Measurements from ENCODE around the gene GNG4. TPM values are rescaled to one million over a fixed set of nuclear protein-coding genes. Genes with fewer than 3 reads are reported as not detected.

Gene GNG4
- total and polyA plus RNA-seq, 9 of the 15 experiments (the other 6 are each of a cell fraction or from before 2014, with no cell fraction given): 0.06 to 0.58 (median 0.08) TPM; not detected in 4

DNA sequence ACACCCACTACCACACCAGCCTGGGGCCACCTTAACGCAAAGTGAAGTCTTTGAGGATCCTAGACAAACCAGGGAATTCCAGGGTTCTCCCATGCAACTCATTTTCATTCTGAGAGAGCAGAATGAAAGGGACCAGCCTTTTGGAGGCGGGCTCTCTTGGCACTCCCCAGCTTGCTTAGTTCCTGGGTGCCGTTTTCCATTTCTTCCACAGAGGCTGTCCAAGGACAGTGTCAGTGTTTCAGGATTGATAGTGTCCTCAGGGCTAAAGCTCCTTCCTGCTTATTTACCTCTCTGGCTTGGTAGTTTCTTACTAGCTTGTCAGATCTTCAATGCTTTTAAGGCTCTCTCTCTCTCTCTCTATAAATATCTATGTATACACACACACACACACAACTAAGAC lies 30.1 kb upstream of the GNG4 start:
- intact Hi-C loops (cut with micrococcal nuclease) (no loop called here), in situ Hi-C loops (cut with MboI) (no loop called here)
- ChIA-PET CTCF (ENCODE audit: low intra/inter-chr PET ratio) (no interaction called here), POLR2A (no interaction called here)
- H3K79me2 ChIP-seq (ENCODE audit: control insufficient read depth, insufficient read depth, low read length): no peaks in the 10 kb centered on the region
- peaks cover 14 to 22% of the 10 kb centered on the region in 2 experiments; a peak in 4 of 5 replicates for H3K27me3 ChIP-seq (ENCODE audit: control insufficient read depth in 2 of 2, insufficient read depth in 2 of 2, low read length in 2 of 2)
- FAIRE-seq: no peak
- H3K4me1 ChIP-seq (replicated peaks in 1 of 2; ENCODE audit: control insufficient read depth in 2 of 2, insufficient read depth in 2 of 2, low read length in 2 of 2): no peaks in the 10 kb centered on the region
- no peak overlapping the region for H3K4me3 ChIP-seq
- TF ChIP-seq, protein P1, sequence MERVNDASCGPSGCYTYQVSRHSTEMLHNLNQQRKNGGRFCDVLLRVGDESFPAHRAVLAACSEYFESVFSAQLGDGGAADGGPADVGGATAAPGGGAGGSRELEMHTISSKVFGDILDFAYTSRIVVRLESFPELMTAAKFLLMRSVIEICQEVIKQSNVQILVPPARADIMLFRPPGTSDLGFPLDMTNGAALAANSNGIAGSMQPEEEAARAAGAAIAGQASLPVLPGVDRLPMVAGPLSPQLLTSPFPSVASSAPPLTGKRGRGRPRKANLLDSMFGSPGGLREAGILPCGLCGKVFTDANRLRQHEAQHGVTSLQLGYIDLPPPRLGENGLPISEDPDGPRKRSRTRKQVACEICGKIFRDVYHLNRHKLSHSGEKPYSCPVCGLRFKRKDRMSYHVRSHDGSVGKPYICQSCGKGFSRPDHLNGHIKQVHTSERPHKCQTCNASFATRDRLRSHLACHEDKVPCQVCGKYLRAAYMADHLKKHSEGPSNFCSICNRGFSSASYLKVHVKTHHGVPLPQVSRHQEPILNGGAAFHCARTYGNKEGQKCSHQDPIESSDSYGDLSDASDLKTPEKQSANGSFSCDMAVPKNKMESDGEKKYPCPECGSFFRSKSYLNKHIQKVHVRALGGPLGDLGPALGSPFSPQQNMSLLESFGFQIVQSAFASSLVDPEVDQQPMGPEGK (CRISPR knock-in tag; IDR thresholded peaks at IDR 0.05; ENCODE audit: borderline replicate concordance): no peak
- TF ChIP-seq ZBTB7A (IDR thresholded peaks at IDR 0.05; ENCODE audit: borderline replicate concordance, control insufficient read depth, low read depth, low read length) (no peak), ZBTB1 (CRISPR knock-in tag; IDR thresholded peaks at IDR 0.05; ENCODE audit: borderline replicate concordance, low read depth) (no peak)
- no peak for ATAC-seq
- no peak overlapping the region for H3K4me2 ChIP-seq (ENCODE audit: insufficient read depth, low read length)
- no peaks in the 10 kb centered on the region for H3K9me1 ChIP-seq (ENCODE audit: control insufficient read depth, insufficient read depth, low read length)
- 1% methylated on average over 3 of the region's 3 CpGs for whole genome bisulfite sequencing (ENCODE audit: insufficient coverage, low coverage, missing lambda C conversion rate)
- BruUV-seq (replicated peaks): no TSS peak
- H3K27ac ChIP-seq (ENCODE audit: extremely low read depth, low read depth, low read length): no peak overlapping the region
- no peaks in the 10 kb centered on the region for H3K9me3 ChIP-seq (replicated peaks; ENCODE audit: control insufficient read depth, insufficient read depth, low read depth, low read length)
- H2AFZ ChIP-seq (ENCODE audit: low read depth, low read length): no peak overlapping the region
- H4K20me1 ChIP-seq (replicated peaks; ENCODE audit: control insufficient read depth, insufficient read depth, low read length): no peaks in the 10 kb centered on the region
- DNase-seq (ENCODE audit: extremely low read depth in 1 of 4, low spot score in 3 of 4): no peak
- no peaks in the 10 kb centered on the region for H3K36me3 ChIP-seq (ENCODE audit: control insufficient read depth, insufficient read depth, low read length)
- no peak overlapping the region for H3K9ac ChIP-seq (ENCODE audit: insufficient read depth in 1 of 2, low read depth in 2 of 2, low read length in 2 of 2)

DNA sequence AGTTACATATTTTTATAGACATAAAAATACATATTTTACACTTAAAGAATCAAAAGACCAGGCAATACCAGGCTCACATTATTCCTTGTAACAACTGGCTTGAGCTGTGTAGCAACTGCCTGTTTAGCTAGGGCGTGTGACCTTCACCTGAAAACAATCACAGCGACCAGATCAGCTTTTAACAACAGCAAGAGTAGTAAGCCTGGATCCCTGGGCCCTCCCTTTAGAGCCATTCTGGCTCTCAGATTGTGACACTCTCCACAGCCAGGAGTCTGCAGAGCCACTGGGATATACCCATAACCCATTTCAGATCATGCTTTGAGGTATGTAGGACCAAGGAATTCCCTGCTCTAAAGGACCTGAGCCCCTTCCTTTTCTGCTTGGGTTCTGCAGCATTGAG lies 29.4 kb upstream of the GNG4 start:
- Histone ChIP-seq H3K4me1 (replicated peaks in 1 of 2; ENCODE audit: control insufficient read depth in 2 of 2, insufficient read depth in 2 of 2, low read length in 2 of 2) (no peaks in the 10 kb centered on the region), H3K4me3 (no peak overlapping the region), H3K9ac (ENCODE audit: insufficient read depth in 1 of 2, low read depth in 2 of 2, low read length in 2 of 2) (no peak overlapping the region), H3K36me3 (ENCODE audit: control insufficient read depth, insufficient read depth, low read length) (no peaks in the 10 kb centered on the region), H3K9me1 (ENCODE audit: control insufficient read depth, insufficient read depth, low read length) (no peaks in the 10 kb centered on the region), H3K79me2 (ENCODE audit: control insufficient read depth, insufficient read depth, low read length) (no peaks in the 10 kb centered on the region), H4K20me1 (replicated peaks; ENCODE audit: control insufficient read depth, insufficient read depth, low read length) (no peaks in the 10 kb centered on the region), H3K9me3 (replicated peaks; ENCODE audit: control insufficient read depth, insufficient read depth, low read depth, low read length) (no peaks in the 10 kb centered on the region), H2AFZ (ENCODE audit: low read depth, low read length) (no peak overlapping the region), H3K27ac (ENCODE audit: extremely low read depth, low read depth, low read length) (no peak overlapping the region), H3K4me2 (ENCODE audit: insufficient read depth, low read length) (no peak overlapping the region), H3K27me3 (ENCODE audit: control insufficient read depth in 2 of 2, insufficient read depth in 2 of 2, low read length in 2 of 2) (peaks cover 9 to 22% of the 10 kb centered on the region in 2 experiments; a peak in 4 of 5 replicates)
- 3% methylated on average over 2 of the region's 2 CpGs for whole genome bisulfite sequencing (ENCODE audit: insufficient coverage, low coverage, missing lambda C conversion rate)
- no peak for FAIRE-seq
- ATAC-seq: no peak
- DNase-seq (ENCODE audit: extremely low read depth in 1 of 4, low spot score in 3 of 4): no peak
- in situ Hi-C loops (cut with MboI) (no loop called here), intact Hi-C loops (cut with micrococcal nuclease) (no loop called here)
- POLR2A ChIA-PET: no interaction called here
- TF ChIP-seq ZNF347 (CRISPR knock-in tag; IDR thresholded peaks at IDR 0.05; ENCODE audit: low read depth) (no peak), PRMT5 (CRISPR knock-in tag; IDR thresholded peaks at IDR 0.05) (no peak), HDAC1 (IDR thresholded peaks at IDR 0.05) (no peak), POLR2A (conservative IDR thresholded peaks at IDR 0.05) (no peak), CCAR2 (IDR thresholded peaks at IDR 0.05; ENCODE audit: low read depth, low read length) (no peak), SAFB2 (IDR thresholded peaks at IDR 0.05; ENCODE audit: borderline replicate concordance, low read depth, low read length, severe bottlenecking) (no peak)
- TF ChIP-seq, protein P2, sequence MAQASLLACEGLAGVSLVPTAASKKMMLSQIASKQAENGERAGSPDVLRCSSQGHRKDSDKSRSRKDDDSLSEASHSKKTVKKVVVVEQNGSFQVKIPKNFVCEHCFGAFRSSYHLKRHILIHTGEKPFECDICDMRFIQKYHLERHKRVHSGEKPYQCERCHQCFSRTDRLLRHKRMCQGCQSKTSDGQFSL (CRISPR knock-in tag; IDR thresholded peaks at IDR 0.05): no peak
- TF ChIP-seq, protein P2 (tag; IDR thresholded peaks at IDR 0.05): no peak
- TF ChIP-seq, protein P3, sequence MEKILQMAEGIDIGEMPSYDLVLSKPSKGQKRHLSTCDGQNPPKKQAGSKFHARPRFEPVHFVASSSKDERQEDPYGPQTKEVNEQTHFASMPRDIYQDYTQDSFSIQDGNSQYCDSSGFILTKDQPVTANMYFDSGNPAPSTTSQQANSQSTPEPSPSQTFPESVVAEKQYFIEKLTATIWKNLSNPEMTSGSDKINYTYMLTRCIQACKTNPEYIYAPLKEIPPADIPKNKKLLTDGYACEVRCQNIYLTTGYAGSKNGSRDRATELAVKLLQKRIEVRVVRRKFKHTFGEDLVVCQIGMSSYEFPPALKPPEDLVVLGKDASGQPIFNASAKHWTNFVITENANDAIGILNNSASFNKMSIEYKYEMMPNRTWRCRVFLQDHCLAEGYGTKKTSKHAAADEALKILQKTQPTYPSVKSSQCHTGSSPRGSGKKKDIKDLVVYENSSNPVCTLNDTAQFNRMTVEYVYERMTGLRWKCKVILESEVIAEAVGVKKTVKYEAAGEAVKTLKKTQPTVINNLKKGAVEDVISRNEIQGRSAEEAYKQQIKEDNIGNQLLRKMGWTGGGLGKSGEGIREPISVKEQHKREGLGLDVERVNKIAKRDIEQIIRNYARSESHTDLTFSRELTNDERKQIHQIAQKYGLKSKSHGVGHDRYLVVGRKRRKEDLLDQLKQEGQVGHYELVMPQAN (IDR thresholded peaks at IDR 0.05; ENCODE audit: borderline replicate concordance): no peak
- CTCF ChIA-PET (ENCODE audit: low intra/inter-chr PET ratio): no interaction called here
- BruUV-seq (replicated peaks): no TSS peak

Measured in K562 (cell line).